ENCODE data around the gene HAUS7.

HAUS7 gene

DNA sequence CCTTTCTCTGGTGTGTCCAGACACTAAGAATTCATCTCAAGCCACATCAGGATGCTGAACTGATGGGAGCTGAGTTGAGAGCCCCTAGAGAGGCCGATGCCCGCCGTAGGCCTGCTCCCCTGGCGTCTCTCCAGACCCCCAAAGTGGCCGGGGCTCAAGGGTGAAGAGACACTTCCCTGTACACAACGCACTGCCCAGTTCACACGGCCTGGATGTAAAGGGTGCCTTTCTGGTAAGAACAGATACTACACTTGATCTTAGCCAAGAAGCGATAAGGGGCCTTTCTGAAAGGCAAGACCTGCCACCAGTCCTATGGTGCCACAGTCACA, 19.5 kb downstream of the HAUS7 start:
- DNase-seq = no peak
- no peaks in the 10 kb centered on the region for H3K9me3 ChIP-seq (ENCODE audit: severe bottlenecking)
- no peak overlapping the region for H3K27ac ChIP-seq
- peaks cover 16% of the 10 kb centered on the region for H3K27me3 ChIP-seq (ENCODE audit: insufficient read depth, low read depth, severe bottlenecking)
- peaks cover 20% of the 10 kb centered on the region for H3K36me3 ChIP-seq
- TF ChIP-seq, protein P1, sequence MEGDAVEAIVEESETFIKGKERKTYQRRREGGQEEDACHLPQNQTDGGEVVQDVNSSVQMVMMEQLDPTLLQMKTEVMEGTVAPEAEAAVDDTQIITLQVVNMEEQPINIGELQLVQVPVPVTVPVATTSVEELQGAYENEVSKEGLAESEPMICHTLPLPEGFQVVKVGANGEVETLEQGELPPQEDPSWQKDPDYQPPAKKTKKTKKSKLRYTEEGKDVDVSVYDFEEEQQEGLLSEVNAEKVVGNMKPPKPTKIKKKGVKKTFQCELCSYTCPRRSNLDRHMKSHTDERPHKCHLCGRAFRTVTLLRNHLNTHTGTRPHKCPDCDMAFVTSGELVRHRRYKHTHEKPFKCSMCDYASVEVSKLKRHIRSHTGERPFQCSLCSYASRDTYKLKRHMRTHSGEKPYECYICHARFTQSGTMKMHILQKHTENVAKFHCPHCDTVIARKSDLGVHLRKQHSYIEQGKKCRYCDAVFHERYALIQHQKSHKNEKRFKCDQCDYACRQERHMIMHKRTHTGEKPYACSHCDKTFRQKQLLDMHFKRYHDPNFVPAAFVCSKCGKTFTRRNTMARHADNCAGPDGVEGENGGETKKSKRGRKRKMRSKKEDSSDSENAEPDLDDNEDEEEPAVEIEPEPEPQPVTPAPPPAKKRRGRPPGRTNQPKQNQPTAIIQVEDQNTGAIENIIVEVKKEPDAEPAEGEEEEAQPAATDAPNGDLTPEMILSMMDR (IDR thresholded peaks at IDR 0.05; ENCODE audit: low read depth, low read length) = no peak
- H3K4me3 ChIP-seq (ENCODE audit: low read depth, low read length) = no peak overlapping the region

DNA sequence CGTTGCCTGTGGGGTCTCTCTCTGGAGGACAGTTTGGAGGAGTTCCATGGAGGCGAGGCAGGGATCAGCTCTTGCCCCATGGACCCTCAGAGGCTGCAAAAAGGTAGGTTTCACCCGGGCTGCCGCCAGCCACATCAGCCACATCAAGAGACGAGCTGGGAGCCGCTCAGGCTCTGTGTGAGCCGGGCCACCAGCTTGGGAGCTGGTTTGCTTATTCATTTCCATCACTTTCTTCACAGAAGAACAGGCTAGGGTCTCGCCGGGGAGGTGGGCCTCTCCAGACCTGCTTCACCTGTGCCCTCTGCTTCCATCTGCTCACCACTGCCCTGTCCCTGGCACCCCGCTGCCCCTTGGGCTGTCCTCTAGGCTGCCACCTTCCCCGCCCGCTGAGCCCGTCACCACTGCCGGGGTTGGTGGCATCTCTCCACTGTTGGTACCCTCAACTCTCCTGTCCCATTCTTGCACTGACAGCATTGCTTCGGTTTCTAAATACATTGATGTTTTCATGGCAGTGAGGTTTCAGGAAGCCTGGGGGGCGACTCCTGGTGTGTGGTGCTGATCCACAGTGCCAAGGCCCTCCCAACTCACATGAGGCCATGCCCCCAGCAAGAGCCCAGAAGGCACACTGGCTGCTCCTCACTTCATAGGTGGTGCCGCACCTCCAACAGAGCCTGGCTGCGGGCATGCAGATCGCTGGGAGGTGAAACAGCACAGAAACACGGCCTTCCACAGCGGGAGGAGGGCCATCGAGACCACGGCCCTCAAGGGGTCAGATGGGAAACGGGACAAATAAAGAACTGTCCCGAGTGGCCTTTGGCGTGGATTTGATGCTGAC, 20.0 kb downstream of the HAUS7 start:
- no peak overlapping the region for H3K27ac ChIP-seq
- H3K4me3 ChIP-seq (ENCODE audit: low read depth, low read length) = no peak overlapping the region
- H3K9me3 ChIP-seq (ENCODE audit: severe bottlenecking) = no peaks in the 10 kb centered on the region
- TF ChIP-seq, protein P1 (IDR thresholded peaks at IDR 0.05; ENCODE audit: low read depth, low read length) = no peak
- H3K27me3 ChIP-seq (ENCODE audit: insufficient read depth, low read depth, severe bottlenecking) = peaks cover 16% of the 10 kb centered on the region
- peaks cover 16% of the 10 kb centered on the region for H3K36me3 ChIP-seq
- no peak for DNase-seq

DNA sequence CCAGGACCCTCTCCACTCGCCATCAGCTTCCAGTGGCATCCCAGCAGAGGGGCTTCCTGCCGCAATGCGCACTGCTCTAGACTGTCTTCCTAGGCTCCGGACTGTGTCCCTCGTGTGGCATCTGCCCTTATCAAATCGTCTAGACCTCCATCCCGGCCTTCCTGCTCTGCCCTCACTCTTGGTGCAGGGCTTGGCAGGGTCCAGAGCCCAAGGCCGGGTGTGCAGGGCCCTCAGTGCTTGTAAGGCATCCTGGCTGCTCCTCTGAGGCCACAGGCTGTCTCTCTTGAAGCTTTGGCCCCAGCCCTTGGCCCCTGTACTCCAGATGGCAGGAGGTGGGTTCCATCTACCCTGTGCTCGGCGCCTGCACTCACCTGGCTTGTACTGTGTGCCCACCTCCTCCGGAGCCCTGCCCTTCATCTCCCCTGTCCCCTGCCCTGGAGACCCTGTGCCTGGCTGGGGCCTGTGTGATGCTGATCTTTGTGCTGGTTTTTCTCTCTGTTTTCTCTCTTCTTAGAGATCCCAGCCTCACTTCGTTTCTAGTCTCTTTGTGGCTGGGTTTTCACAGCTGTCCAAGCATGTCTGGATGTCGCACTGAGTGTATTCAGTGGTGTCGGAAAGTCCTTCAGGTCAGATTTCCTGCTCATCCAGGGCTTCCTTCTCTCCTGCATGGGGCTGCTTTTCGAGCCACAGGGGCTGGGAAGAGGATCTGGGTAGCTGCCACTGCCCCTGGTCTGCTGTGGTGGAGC, 20.8 kb downstream of the HAUS7 start:
- H3K36me3 ChIP-seq = peaks cover 9% of the 10 kb centered on the region
- TF ChIP-seq, protein P1 (IDR thresholded peaks at IDR 0.05; ENCODE audit: low read depth, low read length) = no peak
- H3K9me3 ChIP-seq (ENCODE audit: severe bottlenecking) = no peaks in the 10 kb centered on the region
- DNase-seq = no peak
- H3K27ac ChIP-seq = no peak overlapping the region
- no peak overlapping the region for H3K4me3 ChIP-seq (ENCODE audit: low read depth, low read length)
- peaks cover 17% of the 10 kb centered on the region for H3K27me3 ChIP-seq (ENCODE audit: insufficient read depth, low read depth, severe bottlenecking)

DNA sequence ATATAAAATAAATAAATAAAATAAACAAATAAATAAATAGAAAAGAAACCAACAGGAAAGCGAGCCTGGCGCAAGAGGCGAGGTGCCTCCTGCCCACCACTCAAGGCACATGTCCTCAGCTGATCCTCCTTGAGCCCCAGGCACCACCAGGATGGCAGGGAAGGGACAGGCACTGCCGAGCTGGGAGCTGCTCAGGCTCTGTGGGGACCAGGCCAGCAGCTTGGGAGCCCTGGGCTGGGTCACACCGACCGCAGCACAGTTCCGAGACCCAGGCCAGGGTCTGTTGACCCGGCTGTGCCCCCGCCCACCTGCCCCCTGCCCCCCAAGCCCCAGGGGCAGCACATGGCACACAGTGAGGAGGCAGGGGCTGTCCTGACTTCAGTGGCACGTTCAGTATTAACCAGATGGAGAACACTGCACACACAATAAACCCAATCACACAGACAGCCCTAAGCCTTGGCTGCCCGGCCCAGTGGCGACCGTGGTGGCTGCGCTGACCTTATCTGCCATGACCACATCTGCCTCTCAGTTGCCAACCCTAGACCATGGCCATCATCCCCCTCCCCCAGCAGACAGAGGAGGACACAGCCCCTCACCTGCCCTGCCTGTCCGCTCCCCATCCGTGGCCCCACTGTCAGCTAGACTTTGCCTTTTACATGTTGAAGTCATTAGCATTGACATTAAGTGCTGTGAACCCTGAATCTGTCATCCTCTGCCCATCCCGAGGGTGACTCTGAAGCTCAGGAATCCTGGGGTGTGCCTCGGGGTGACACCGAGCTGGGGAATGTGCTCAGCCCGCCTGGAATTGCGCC, 21.6 kb downstream of the HAUS7 start:
- Histone ChIP-seq H3K36me3 (peaks cover 9% of the 10 kb centered on the region), H3K27me3 (ENCODE audit: insufficient read depth, low read depth, severe bottlenecking) (peaks cover 23% of the 10 kb centered on the region), H3K4me3 (ENCODE audit: low read depth, low read length) (no peak overlapping the region), H3K27ac (no peak overlapping the region), H3K9me3 (ENCODE audit: severe bottlenecking) (no peaks in the 10 kb centered on the region)
- TF ChIP-seq, protein P1 (IDR thresholded peaks at IDR 0.05; ENCODE audit: low read depth, low read length) = no peak
- DNase-seq = no peak

DNA sequence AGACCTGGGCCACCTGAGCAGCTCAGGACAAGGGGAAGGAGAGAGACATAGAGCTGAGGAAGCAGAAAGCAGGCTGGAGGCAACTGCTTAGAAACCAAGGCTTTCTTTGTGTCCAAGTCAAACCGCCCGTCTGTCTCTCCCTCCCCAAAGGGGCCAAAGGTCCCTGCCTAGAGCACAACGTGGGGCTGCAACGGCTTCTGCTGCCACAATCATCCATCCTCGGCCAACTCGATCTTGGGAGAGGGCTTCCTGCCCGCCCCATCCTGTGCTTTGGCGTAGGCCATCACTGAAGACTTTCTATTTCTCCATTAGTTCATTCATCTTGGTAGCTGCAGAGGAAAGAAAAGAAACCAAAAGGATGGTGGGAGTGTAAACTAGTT, 22.8 kb downstream of the HAUS7 start:
- Histone ChIP-seq H3K27me3 (ENCODE audit: insufficient read depth, low read depth, severe bottlenecking) (peaks cover 23% of the 10 kb centered on the region), H3K27ac (no peak overlapping the region), H3K9me3 (ENCODE audit: severe bottlenecking) (no peaks in the 10 kb centered on the region), H3K4me3 (ENCODE audit: low read depth, low read length) (no peak overlapping the region), H3K36me3 (peaks cover 9% of the 10 kb centered on the region)
- no peak for DNase-seq
- TF ChIP-seq, protein P1 (IDR thresholded peaks at IDR 0.05; ENCODE audit: low read depth, low read length) = no peak
